Measurements from ENCODE around the gene CCM2L. TPM values are rescaled to one million over a fixed set of nuclear protein-coding genes. Genes with fewer than 3 reads are reported as not detected.

The CCM2L gene
- total RNA-seq, 2 donors from 2014 or later: 5.2 to 7.8 TPM

DNA sequence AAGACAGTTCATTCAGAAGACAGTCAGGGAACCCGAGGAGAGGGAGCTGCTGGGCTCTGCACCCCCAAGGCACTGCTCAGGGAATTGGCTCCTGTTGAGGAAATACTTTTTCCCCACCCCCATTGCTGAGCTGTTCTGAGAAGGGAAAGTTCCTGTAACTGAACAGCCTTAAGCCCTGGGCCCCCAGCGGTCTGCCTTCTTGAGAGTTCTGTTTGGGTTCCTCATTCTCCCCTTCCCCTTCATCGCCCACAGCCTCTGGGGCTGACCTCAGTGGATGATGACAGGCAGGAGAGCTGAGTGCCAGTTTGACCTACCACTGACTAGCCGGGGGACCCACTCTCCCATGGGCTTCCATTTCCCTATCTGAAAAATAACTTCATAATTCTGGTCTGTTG is 52.5 kb downstream of the CCM2L start:
- no peaks in the 10 kb centered on the region for H3K36me3 ChIP-seq (ENCODE audit: control insufficient read depth, insufficient read depth, low read length)
- H3K27ac ChIP-seq (ENCODE audit: low read depth, low read length): no peak overlapping the region
- TF ChIP-seq, protein P1, sequence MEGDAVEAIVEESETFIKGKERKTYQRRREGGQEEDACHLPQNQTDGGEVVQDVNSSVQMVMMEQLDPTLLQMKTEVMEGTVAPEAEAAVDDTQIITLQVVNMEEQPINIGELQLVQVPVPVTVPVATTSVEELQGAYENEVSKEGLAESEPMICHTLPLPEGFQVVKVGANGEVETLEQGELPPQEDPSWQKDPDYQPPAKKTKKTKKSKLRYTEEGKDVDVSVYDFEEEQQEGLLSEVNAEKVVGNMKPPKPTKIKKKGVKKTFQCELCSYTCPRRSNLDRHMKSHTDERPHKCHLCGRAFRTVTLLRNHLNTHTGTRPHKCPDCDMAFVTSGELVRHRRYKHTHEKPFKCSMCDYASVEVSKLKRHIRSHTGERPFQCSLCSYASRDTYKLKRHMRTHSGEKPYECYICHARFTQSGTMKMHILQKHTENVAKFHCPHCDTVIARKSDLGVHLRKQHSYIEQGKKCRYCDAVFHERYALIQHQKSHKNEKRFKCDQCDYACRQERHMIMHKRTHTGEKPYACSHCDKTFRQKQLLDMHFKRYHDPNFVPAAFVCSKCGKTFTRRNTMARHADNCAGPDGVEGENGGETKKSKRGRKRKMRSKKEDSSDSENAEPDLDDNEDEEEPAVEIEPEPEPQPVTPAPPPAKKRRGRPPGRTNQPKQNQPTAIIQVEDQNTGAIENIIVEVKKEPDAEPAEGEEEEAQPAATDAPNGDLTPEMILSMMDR (conservative IDR thresholded peaks at IDR 0.05): no peak
- DNase-seq: no peak
- 75 to 88% methylated on average over 1 to 4 of the region's 4 CpGs for WGBS, 2 experiments (ENCODE audit: insufficient coverage in 1 of 2, insufficient read length in 1 of 2)
- H3K27me3 ChIP-seq (ENCODE audit: control insufficient read depth, insufficient read depth, low read length, poor library complexity, severe bottlenecking): peaks cover 21% of the 10 kb centered on the region
- H3K36me3 Mint-ChIP-seq (ENCODE audit: low read depth): no peaks in the 10 kb centered on the region
- peaks cover 41% of the 10 kb centered on the region for H3K27me3 Mint-ChIP-seq (ENCODE audit: insufficient read depth)
- no peak overlapping the region for H3K4me3 Mint-ChIP-seq
- no peak overlapping the region for H3K4me3 ChIP-seq (ENCODE audit: low read length)
- no peaks in the 10 kb centered on the region for H3K9me3 Mint-ChIP-seq
- H3K4me1 ChIP-seq (ENCODE audit: control insufficient read depth, insufficient read depth, low read length): no peaks in the 10 kb centered on the region
- no peak overlapping the region for H3K27ac Mint-ChIP-seq
- H3K9ac ChIP-seq (ENCODE audit: extremely low read depth, low read length, poor library complexity, severe bottlenecking): no peak overlapping the region
- H3K9me3 ChIP-seq (ENCODE audit: control insufficient read depth, low read length): no peaks in the 10 kb centered on the region
- H3K4me1 Mint-ChIP-seq: no peaks in the 10 kb centered on the region

DNA sequence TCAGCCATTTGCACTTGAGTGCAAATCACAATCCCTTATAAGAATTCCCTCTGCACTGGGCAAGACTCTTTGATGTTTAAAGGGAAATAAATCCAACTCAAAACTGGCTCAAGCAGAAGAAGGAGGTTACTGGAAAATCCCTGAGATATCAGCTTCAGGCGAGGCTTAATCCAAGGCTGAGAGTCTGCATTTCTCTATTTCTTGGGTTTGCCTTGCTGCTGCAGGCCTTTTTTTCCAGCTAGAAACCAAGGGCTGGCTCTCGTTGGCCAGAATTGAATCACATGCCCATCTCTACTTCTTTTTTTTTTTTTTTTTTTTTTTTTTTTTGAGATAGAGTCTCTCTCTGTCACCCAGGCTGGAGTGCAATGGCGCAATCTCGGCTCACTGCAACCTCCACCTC is 53.5 kb downstream of the CCM2L start:
- Histone ChIP-seq H3K9ac (ENCODE audit: extremely low read depth, low read length, poor library complexity, severe bottlenecking) (no peak overlapping the region), H3K9me3 (ENCODE audit: control insufficient read depth, low read length) (no peaks in the 10 kb centered on the region), H3K27ac (ENCODE audit: low read depth, low read length) (no peak overlapping the region), H3K27me3 (ENCODE audit: control insufficient read depth, insufficient read depth, low read length, poor library complexity, severe bottlenecking) (peaks cover 14% of the 10 kb centered on the region), H3K36me3 (ENCODE audit: control insufficient read depth, insufficient read depth, low read length) (no peaks in the 10 kb centered on the region), H3K4me1 (ENCODE audit: control insufficient read depth, insufficient read depth, low read length) (no peaks in the 10 kb centered on the region), H3K4me3 (ENCODE audit: low read length) (no peak overlapping the region)
- no peak overlapping the region for H3K4me3 Mint-ChIP-seq
- no peak overlapping the region for H3K27ac Mint-ChIP-seq
- 88 to 93% methylated on average over 1 to 4 of the region's 4 CpGs for WGBS, 2 experiments (ENCODE audit: insufficient coverage in 1 of 2, insufficient read length in 1 of 2)
- DNase-seq: no peak
- peaks cover 33% of the 10 kb centered on the region for H3K27me3 Mint-ChIP-seq (ENCODE audit: insufficient read depth)
- no peaks in the 10 kb centered on the region for H3K36me3 Mint-ChIP-seq (ENCODE audit: low read depth)
- TF ChIP-seq, protein P1 (conservative IDR thresholded peaks at IDR 0.05): no peak
- H3K4me1 Mint-ChIP-seq: no peaks in the 10 kb centered on the region
- no peaks in the 10 kb centered on the region for H3K9me3 Mint-ChIP-seq

DNA sequence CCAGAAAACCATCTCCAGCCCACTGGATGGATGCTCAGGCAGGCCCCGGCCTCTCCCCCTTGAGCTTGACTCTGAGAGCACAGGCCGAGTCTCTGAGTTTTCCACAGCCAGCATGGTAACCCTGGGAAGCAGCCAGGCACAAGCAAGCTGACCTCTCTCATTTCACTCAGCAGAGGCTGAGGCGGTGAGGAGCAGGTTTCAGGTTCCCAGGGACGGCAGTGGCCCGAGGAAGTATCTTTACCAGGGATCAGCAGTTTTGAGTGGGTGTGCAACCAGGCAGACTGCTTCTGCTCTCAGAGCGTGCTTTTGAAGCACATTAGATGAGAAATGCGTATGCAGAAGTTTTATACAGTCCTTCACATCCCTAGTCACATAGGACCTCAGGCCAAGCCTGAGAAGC is 54.4 kb downstream of the CCM2L start:
- 92 to 94% methylated on average over 5 to 7 of the region's 7 CpGs for WGBS, 2 experiments (ENCODE audit: insufficient coverage in 1 of 2, insufficient read length in 1 of 2)
- no peaks in the 10 kb centered on the region for H3K4me1 ChIP-seq (ENCODE audit: control insufficient read depth, insufficient read depth, low read length)
- Mint-ChIP-seq H3K27ac (no peak overlapping the region), H3K9me3 (no peaks in the 10 kb centered on the region), H3K4me1 (no peaks in the 10 kb centered on the region), H3K27me3 (ENCODE audit: insufficient read depth) (peaks cover 23% of the 10 kb centered on the region), H3K36me3 (ENCODE audit: low read depth) (no peaks in the 10 kb centered on the region), H3K4me3 (no peak overlapping the region)
- no peak overlapping the region for H3K9ac ChIP-seq (ENCODE audit: extremely low read depth, low read length, poor library complexity, severe bottlenecking)
- no peak overlapping the region for H3K27ac ChIP-seq (ENCODE audit: low read depth, low read length)
- DNase-seq: no peak
- peaks cover 4% of the 10 kb centered on the region for H3K27me3 ChIP-seq (ENCODE audit: control insufficient read depth, insufficient read depth, low read length, poor library complexity, severe bottlenecking)
- H3K36me3 ChIP-seq (ENCODE audit: control insufficient read depth, insufficient read depth, low read length): no peaks in the 10 kb centered on the region
- TF ChIP-seq, protein P1 (conservative IDR thresholded peaks at IDR 0.05): no peak
- H3K4me3 ChIP-seq (ENCODE audit: low read length): no peak overlapping the region
- H3K9me3 ChIP-seq (ENCODE audit: control insufficient read depth, low read length): no peaks in the 10 kb centered on the region
